ENCODE results near the gene CYP4B1. TPM values are rescaled to one million over a fixed set of nuclear protein-coding genes. Genes with fewer than 3 reads are reported as not detected.

Gene CYP4B1
- total and polyA plus RNA-seq, 11 donors = 1.5 to 103 (median 10.0) TPM; not detected in 1

GRCh38 chr1:46805755-46806154 is 6.9 kb downstream of the CYP4B1 start:
- ATAC-seq (no peak), DNase-seq (no peak)
- H3K27me3 ChIP-seq = no peaks in the 10 kb centered on the region
- H3K4me3 ChIP-seq = peak overlapping the region in 4 of 12 donors; percentile 12 to 59 (median 32)
- no peak for TF ChIP-seq POLR2A (IDR thresholded peaks at IDR 0.05)
- TF ChIP-seq CTCF (IDR thresholded peaks at IDR 0.05) = no peak
- 50 to 88% (median 66%) methylated on average over 1 of the region's 1 CpG for WGBS, 4 donors
- peaks cover 6 to 54% (median 35%) of the 10 kb centered on the region in 12 donors for H3K4me1 ChIP-seq
- H3K27ac ChIP-seq = peak overlapping the region; percentile 22 to 95 (median 86)
- no peaks in the 10 kb centered on the region for H3K36me3 ChIP-seq
- intact Hi-C loops (cut with DNase I) = no loop called here
- H3K9me3 ChIP-seq = peaks cover 0 to 7% (median 0%) of the 10 kb centered on the region in 12 donors

GRCh38 chr1:46806196-46807020 is 7.6 kb downstream of the CYP4B1 start:
- 27 to 44% (median 39%) methylated on average over 13 of the region's 13 CpGs for WGBS, 4 donors

GRCh38 chr1:46807046-46807972 is 8.5 kb downstream of the CYP4B1 start:
- WGBS, 4 donors = 51 to 63% (median 60%) methylated on average over 7 of the region's 7 CpGs
- ATAC-seq (peak in 1 of 4 donors; percentile 12), DNase-seq (no peak)
- peaks cover 0 to 4% (median 0%) of the 10 kb centered on the region in 9 donors for H3K36me3 ChIP-seq
- peaks cover 6 to 68% (median 46%) of the 10 kb centered on the region in 12 donors for H3K4me1 ChIP-seq
- peak overlapping the region; percentile 6 to 95 (median 84) for H3K27ac ChIP-seq
- H3K27me3 ChIP-seq = no peaks in the 10 kb centered on the region
- TF ChIP-seq CTCF (IDR thresholded peaks at IDR 0.05) (no peak), POLR2A (IDR thresholded peaks at IDR 0.05) (no peak)
- intact Hi-C loops (cut with DNase I) = no loop called here
- peaks cover 0 to 7% (median 0%) of the 10 kb centered on the region in 12 donors for H3K9me3 ChIP-seq
- H3K4me3 ChIP-seq = peak overlapping the region in 1 of 12 donors; percentile 3

More at GRCh38 chr1:46806196-46807020, 7.6 kb downstream of the CYP4B1 start:
- Histone ChIP-seq H3K27ac (peak overlapping the region; percentile 22 to 95 (median 86)), H3K36me3 (peaks cover 0 to under 1% (median 0%) of the 10 kb centered on the region in 9 donors), H3K27me3 (no peaks in the 10 kb centered on the region), H3K4me1 (peaks cover 6 to 59% (median 38%) of the 10 kb centered on the region in 12 donors), H3K9me3 (peaks cover 0 to 7% (median 0%) of the 10 kb centered on the region in 12 donors), H3K4me3 (peak overlapping the region in 5 of 12 donors; percentile 2 to 59 (median 32))
- peak; percentile 85 to 95 (median 92) for ATAC-seq
- DNase-seq = peak; percentile 50 to 88 (median 78)
- TF ChIP-seq CTCF (IDR thresholded peaks at IDR 0.05) (no peak), POLR2A (IDR thresholded peaks at IDR 0.05) (peak in 1 of 2 donors; percentile 78)
- intact Hi-C loops (cut with DNase I) = no loop called here

All from heart left ventricle (tissue), 16 donors.